ENCODE results near the gene SLC35F3. TPM values are rescaled to one million over a fixed set of nuclear protein-coding genes. Genes with fewer than 3 reads are reported as not detected.
"Not testable (repeated sequence)": the region's sequence is repeated elsewhere in the genome, so short reads cannot be mapped to it uniquely, and the experiment has no call there.

SLC35F3 gene
- total and polyA plus RNA-seq, 12 donors = 0.12 to 3.2 (median 0.46) TPM

DNA sequence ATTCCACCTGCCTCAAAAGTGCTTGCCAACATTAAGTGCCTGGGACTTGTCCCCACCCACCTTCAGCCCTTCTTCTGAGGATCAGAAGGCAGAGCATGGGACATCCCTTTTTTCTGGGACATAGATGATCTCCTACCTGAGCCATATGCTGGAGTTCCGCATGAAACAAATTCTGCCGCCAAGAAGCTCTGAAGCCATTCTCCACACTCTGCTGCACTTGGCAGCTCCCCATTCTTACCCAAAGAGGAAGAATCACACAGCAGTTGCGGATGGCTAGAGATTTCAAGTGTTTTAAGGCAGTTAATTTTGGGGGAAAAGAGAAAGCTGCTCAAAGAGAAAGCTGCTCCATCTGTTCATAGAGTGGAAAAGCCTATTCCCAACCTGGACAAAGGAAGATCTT lies 271.5 kb downstream of the SLC35F3 start:
- Histone ChIP-seq H3K9me3 (replicated peaks in 1 of 3) (no peaks in the 10 kb centered on the region), H3K27me3 (no peaks in the 10 kb centered on the region), H3K27ac (no peak overlapping the region), H3K36me3 (replicated peaks in 1 of 2) (no peaks in the 10 kb centered on the region), H3K4me3 (no peak overlapping the region), H3K4me1 (replicated peaks in 1 of 2) (no peaks in the 10 kb centered on the region)
- intact Hi-C loops (cut with DNase I) = no loop called here
- TF ChIP-seq POLR2A (IDR thresholded peaks at IDR 0.05) = no peak
- TF ChIP-seq, protein P1, sequence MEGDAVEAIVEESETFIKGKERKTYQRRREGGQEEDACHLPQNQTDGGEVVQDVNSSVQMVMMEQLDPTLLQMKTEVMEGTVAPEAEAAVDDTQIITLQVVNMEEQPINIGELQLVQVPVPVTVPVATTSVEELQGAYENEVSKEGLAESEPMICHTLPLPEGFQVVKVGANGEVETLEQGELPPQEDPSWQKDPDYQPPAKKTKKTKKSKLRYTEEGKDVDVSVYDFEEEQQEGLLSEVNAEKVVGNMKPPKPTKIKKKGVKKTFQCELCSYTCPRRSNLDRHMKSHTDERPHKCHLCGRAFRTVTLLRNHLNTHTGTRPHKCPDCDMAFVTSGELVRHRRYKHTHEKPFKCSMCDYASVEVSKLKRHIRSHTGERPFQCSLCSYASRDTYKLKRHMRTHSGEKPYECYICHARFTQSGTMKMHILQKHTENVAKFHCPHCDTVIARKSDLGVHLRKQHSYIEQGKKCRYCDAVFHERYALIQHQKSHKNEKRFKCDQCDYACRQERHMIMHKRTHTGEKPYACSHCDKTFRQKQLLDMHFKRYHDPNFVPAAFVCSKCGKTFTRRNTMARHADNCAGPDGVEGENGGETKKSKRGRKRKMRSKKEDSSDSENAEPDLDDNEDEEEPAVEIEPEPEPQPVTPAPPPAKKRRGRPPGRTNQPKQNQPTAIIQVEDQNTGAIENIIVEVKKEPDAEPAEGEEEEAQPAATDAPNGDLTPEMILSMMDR (IDR thresholded peaks at IDR 0.05) = no peak
- no peak for DNase-seq
- WGBS, 4 donors = 77 to 93% (median 88%) methylated on average over 3 of the region's 3 CpGs

DNA sequence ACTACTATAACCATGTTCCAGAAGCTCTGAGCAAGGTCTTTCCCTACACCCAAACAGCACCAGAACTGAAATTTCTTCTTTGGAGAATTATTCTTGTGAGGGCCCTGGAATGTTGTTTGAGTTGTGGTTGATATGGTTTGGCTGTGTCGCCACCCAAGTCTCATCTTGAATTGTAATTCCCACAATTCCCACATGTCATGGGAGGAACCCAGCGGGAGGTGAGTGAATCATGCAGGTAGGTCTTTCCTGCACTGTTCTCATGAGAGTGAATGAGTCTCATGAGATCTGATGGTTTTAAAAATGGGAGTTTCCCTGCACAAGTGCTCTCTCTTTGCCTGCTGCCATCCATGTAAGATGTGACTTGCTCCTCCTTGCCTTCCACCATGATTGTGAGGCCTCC lies 272.4 kb downstream of the SLC35F3 start:
- H3K27ac ChIP-seq; H3K27me3 ChIP-seq; H3K36me3 ChIP-seq (replicated peaks in 1 of 2); H3K4me3 ChIP-seq; intact Hi-C loops (cut with DNase I); H3K9me3 ChIP-seq (replicated peaks in 1 of 3); H3K4me1 ChIP-seq (replicated peaks in 1 of 2); DNase-seq: not testable (repeated sequence)
- WGBS, 4 donors = 92 to 95% (median 94%) methylated on average over 2 of the region's 2 CpGs

DNA sequence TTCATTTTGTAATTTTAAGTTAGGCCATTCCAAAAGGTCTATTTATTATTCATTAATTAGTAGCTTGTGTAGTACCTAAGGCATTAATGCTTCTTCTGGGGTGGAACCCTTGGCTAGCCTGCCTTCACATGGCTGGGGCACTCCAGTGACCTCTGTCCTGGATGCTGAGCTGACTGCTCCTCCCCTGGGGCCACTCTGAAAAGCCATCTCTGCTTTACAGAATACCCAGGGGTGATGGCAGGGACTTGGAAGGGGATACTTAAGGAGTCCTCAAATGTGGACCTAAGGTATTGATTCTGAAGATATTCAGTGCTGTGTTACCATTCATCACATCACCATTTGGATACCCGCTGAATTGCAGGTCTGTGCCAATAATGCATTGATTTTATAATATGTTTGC lies 281.0 kb downstream of the SLC35F3 start:
- Histone ChIP-seq H3K4me1 (replicated peaks in 1 of 2) (no peaks in the 10 kb centered on the region), H3K36me3 (replicated peaks in 1 of 2) (no peaks in the 10 kb centered on the region), H3K4me3 (no peak overlapping the region), H3K27me3 (no peaks in the 10 kb centered on the region), H3K27ac (no peak overlapping the region), H3K9me3 (replicated peaks in 1 of 3) (no peaks in the 10 kb centered on the region)
- 90 to 96% (median 93%) methylated on average over 1 of the region's 1 CpG for WGBS, 4 donors
- DNase-seq = no peak
- TF ChIP-seq, protein P1 (IDR thresholded peaks at IDR 0.05) = no peak
- no peak for TF ChIP-seq POLR2A (IDR thresholded peaks at IDR 0.05)
- intact Hi-C loops (cut with DNase I) = no loop called here

DNA sequence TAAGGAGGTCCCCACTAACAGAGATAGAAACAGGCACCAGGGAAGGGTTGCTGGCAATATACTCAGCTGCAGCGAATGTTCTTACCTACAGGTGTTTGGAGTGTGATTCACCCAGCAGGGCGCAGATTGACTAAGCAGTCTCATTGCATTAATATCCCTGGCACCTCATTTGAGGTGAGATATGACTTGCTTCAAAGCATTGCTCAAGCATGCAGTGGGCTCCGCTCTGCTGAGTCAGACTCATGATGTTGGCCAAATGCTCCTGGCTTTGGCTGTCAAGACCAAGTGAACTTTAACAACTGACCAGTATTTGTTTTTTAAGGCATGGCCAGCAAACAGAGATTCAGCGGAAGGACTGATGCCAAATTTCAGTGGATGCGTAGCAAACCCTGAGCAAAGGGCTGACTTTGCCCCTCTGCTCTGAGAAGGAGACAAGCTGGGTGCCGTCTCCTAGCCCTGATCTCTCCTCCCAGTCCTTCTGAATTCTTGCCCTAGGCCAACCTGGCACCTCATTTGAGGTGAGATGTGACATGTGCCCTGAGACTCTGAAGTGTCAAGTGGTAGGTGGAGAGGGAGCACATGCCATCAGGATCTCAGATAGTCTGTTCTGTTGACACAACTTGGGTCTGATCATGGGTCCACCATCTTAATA lies 281.7 kb downstream of the SLC35F3 start:
- no peak for DNase-seq

DNA sequence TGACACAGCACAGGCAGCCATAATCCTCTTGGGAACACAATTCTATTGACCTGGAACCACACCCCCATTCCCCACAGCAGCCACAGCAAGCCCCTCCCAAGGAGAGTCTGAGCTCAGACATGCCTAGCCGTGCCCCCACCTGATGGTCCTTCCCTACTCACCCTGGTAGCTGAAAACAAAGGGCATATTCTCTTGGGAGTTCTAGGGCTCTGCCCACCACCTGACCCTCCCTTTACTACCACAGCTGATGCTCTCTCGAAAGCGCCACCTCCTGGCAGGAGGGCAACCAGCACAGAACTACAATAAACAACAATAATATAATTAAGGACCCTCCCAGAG lies 283.9 kb downstream of the SLC35F3 start:
- H3K27ac ChIP-seq = no peak overlapping the region
- H3K36me3 ChIP-seq (replicated peaks in 1 of 2) = no peaks in the 10 kb centered on the region
- intact Hi-C loops (cut with DNase I) = no loop called here

More for the DNA sequence above, 281.7 kb downstream of the SLC35F3 start:
- TF ChIP-seq POLR2A (IDR thresholded peaks at IDR 0.05) = no peak
- TF ChIP-seq, protein P1 (IDR thresholded peaks at IDR 0.05) = no peak
- intact Hi-C loops (cut with DNase I) = no loop called here
- no peak overlapping the region for H3K4me3 ChIP-seq
- H3K27me3 ChIP-seq = no peaks in the 10 kb centered on the region
- H3K27ac ChIP-seq = no peak overlapping the region
- WGBS, 4 donors = 85 to 88% (median 87%) methylated on average over 4 to 6 of the region's 6 CpGs
- no peaks in the 10 kb centered on the region for H3K36me3 ChIP-seq (replicated peaks in 1 of 2)
- H3K4me1 ChIP-seq (replicated peaks in 1 of 2) = no peaks in the 10 kb centered on the region
- no peaks in the 10 kb centered on the region for H3K9me3 ChIP-seq (replicated peaks in 1 of 3)

More for the DNA sequence above, 283.9 kb downstream of the SLC35F3 start:
- TF ChIP-seq, protein P1 (IDR thresholded peaks at IDR 0.05) = no peak
- no peak for TF ChIP-seq POLR2A (IDR thresholded peaks at IDR 0.05)
- Histone ChIP-seq H3K27me3 (no peaks in the 10 kb centered on the region), H3K4me3 (no peak overlapping the region), H3K4me1 (replicated peaks in 1 of 2) (no peaks in the 10 kb centered on the region), H3K9me3 (replicated peaks in 1 of 3) (no peaks in the 10 kb centered on the region)
- no peak for DNase-seq
- WGBS, 4 donors = 46 to 56% (median 49%) methylated on average over 3 of the region's 3 CpGs

Data from adrenal gland (tissue), 12 donors.